HepG2 (cell line): ENCODE measurements around the gene RRAS. TPM values are rescaled to one million over a fixed set of nuclear protein-coding genes. Genes with fewer than 3 reads are reported as not detected.

Experiments used
- FOSL2 ChIP-seq: sonication (generic); formaldehyde crosslinking; IDR thresholded peaks from 2 replicates; pipeline ENCODE4 v1.4.0; 2020; ENCODE audit warnings: missing genetic modification reagents
- IKZF1 ChIP-seq: fragments of 450-650 bp; IDR thresholded peaks from 2 replicates; pipeline ENCODE4 v1.7.1; 2016
- MAFF ChIP-seq: IDR thresholded peaks from 2 replicates; pipeline ENCODE4 v1.6.1; 2011; ENCODE audit warnings: low read depth, low read length, improper control_type of control experiment
- MAZ ChIP-seq, 2 experiments: sonication (generic) in 1 of 2; formaldehyde crosslinking in 1 of 2; IDR thresholded peaks; 2 replicates each; pipeline versions ENCODE4 v1.5.0 to v1.6.1; 2012 to 2020; ENCODE audit warnings: low read depth in 2 of 2, mild to moderate bottlenecking in 2 of 2, borderline replicate concordance in 1 of 2, improper control_type of control experiment in 1 of 2, low read length in 1 of 2, missing genetic modification reagents in 1 of 2, moderate library complexity in 1 of 2
- MEF2D ChIP-seq: sonication (generic); formaldehyde crosslinking; IDR thresholded peaks from 2 replicates; pipeline ENCODE4 v1.5.1; 2020; ENCODE audit warnings: mild to moderate bottlenecking, missing genetic modification reagents
- MTF2 ChIP-seq: sonication (generic); formaldehyde crosslinking; IDR thresholded peaks from 2 replicates; pipeline ENCODE4 v1.5.0; 2020; ENCODE audit warnings: missing genetic modification reagents, borderline replicate concordance
- THAP11 ChIP-seq: IDR thresholded peaks from 2 replicates; pipeline ENCODE4 v1.6.1; 2016; ENCODE audit warnings: missing biosample characterization, missing genetic modification reagents
- YY1 ChIP-seq: IDR thresholded peaks from 2 replicates; pipeline ENCODE4 v1.6.1; 2011; ENCODE audit warnings: low read length, low read depth, moderate library complexity, mild to moderate bottlenecking; ENCODE audit not compliant: insufficient read depth, insufficient replicate concordance
- ZC3H4 ChIP-seq: sonication (generic); formaldehyde crosslinking; IDR thresholded peaks from 2 replicates; pipeline ENCODE4 v1.4.0; 2020; ENCODE audit warnings: missing genetic modification reagents, borderline replicate concordance
- ZFX ChIP-seq: sonication (generic); formaldehyde crosslinking; IDR thresholded peaks from 2 replicates; pipeline ENCODE4 v1.4.0; 2020; ENCODE audit warnings: mild to moderate bottlenecking, low read depth, missing genetic modification reagents, moderate library complexity
- ZNF224 ChIP-seq: sonication (generic); formaldehyde crosslinking; IDR thresholded peaks from 2 replicates; pipeline ENCODE4 v1.5.0; 2020; ENCODE audit warnings: mild to moderate bottlenecking, missing genetic modification reagents
- ZNF253 ChIP-seq: sonication (generic); formaldehyde crosslinking; IDR thresholded peaks from 2 replicates; pipeline ENCODE4 v1.8.0; 2022; ENCODE audit warnings: mild to moderate bottlenecking, missing genetic modification reagents, borderline replicate concordance
- ZNF501 ChIP-seq: sonication (generic); formaldehyde crosslinking; IDR thresholded peaks from 2 replicates; pipeline ENCODE4 v1.5.1; 2020; ENCODE audit warnings: mild to moderate bottlenecking, moderate library complexity, missing genetic modification reagents
- ZNF629 ChIP-seq: sonication (generic); formaldehyde crosslinking; conservative IDR thresholded peaks from 2 replicates; pipeline ENCODE4 v1.5.0; 2020; ENCODE audit warnings: missing genetic modification reagents
- polyA plus RNA-seq, 8 experiments: library from polyadenylated mRNA; depleted of rRNA in 3 of 8; stranded (reverse) in 7 of 8; unstranded in 1 of 8; fragments of >200 nt; fragmentation: Illumina TruSeq in 4 of 8; extraction: Trizol in 4 of 8; gene quantifications; 2 replicates each; pipeline versions ENCODE4 v1.2.1 to v1.2.3, GENCODE V29; 2011 to 2016; ENCODE audit warnings: low read depth in 4 of 8, missing spikeins in 1 of 8, mixed read lengths in 1 of 8; ENCODE audit not compliant: insufficient read depth in 1 of 8
- total RNA-seq, 5 experiments: library from RNA; depleted of rRNA; stranded (reverse); fragments of >200 nt; fragmentation: Illumina TruSeq; extraction: Trizol; gene quantifications; 2 replicates each; pipeline ENCODE4 v1.2.3, GENCODE V29; 2016; ENCODE audit warnings: low read depth in 1 of 5
- TF ChIP-seq, protein P1 (sequence below): sonication (generic); formaldehyde crosslinking; IDR thresholded peaks from 2 replicates; pipeline ENCODE4 v1.5.1; 2020; ENCODE audit warnings: mild to moderate bottlenecking, missing genetic modification reagents, moderate library complexity
- TF ChIP-seq, protein P2 (sequence below): sonication (generic); formaldehyde crosslinking; IDR thresholded peaks from 2 replicates; pipeline ENCODE4 v1.9.0; 2021; ENCODE audit warnings: missing genetic modification reagents, mild to moderate bottlenecking, borderline replicate concordance
- TF ChIP-seq, protein P3 (sequence below): sonication (generic); formaldehyde crosslinking; IDR thresholded peaks from 2 replicates; pipeline ENCODE4 v1.8.0; 2022; ENCODE audit warnings: low read depth, missing genetic modification reagents
- TF ChIP-seq, protein P4 (sequence below): sonication (generic); formaldehyde crosslinking; IDR thresholded peaks from 2 replicates; pipeline ENCODE4 v1.5.1; 2020; ENCODE audit warnings: mild to moderate bottlenecking, missing genetic modification reagents, moderate library complexity
- TF ChIP-seq, protein P5 (sequence below): sonication (generic); formaldehyde crosslinking; IDR thresholded peaks from 2 replicates; pipeline ENCODE4 v1.4.0; 2020; ENCODE audit warnings: missing genetic modification reagents, mild to moderate bottlenecking, borderline replicate concordance

The RRAS gene
- total and polyA plus RNA-seq, 2 of the 13 experiments (the other 11 are each of a cell fraction or from before 2014, with no cell fraction given) = 1.5 to 12.0 TPM

DNA sequence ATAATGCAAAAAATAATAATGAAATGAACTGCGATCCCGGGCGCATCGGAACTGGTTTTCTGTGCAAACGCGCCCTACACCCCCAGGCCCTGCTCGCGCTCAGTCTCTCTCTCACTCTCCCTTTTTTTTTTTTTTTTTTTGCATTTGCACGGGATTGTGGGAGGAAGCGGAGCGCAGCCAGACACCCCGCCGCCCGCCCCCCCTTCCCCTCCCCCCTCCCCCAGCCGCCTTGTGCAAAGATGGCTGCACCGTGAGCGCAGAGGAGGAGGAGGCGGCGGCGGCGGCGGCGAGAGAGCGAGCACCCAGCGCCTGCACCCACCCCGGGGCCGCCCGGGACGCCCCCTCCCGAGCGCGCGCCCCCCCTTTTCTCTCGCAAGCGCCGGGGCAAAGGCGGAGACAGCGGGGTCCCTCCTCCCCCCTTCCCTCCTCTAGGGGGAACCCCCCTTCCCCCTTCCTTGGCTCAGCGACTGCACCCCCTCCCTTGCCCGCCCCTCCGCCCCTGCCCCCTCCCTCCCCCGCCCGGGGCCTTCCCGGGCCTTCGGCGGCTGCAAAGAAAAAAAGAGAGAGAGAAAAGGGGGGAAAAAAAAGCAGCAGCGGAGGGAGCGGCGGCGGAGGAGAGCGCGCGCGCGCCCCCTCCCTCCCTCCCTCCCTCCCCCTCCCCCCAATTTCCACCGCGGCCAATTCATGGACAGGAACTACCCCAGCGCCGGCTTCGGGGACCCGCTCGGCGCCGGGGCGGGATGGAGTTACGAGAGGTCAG, 48.8 kb downstream of the RRAS start, which contains the start of gene PRR12 (continued):
- no peak for TF ChIP-seq ZNF629 (CRISPR knock-in tag)
- no peak for TF ChIP-seq MAFF
- no peak for TF ChIP-seq ZNF224
- TF ChIP-seq ZNF501 (CRISPR knock-in tag) = no peak
- 0 out of 2 replicates have a peak, but pooled peaks have one; percentile 35 for TF ChIP-seq MAZ (IDR thresholded peaks at IDR 0.05; ENCODE audit: borderline replicate concordance, low read depth, low read length)
- no peak for TF ChIP-seq MAZ (CRISPR knock-in tag; IDR thresholded peaks at IDR 0.05; ENCODE audit: low read depth)
- 0 out of 2 replicates have a peak, but pooled peaks have one; percentile 26 for TF ChIP-seq MTF2 (CRISPR knock-in tag)
- TF ChIP-seq, protein P1, sequence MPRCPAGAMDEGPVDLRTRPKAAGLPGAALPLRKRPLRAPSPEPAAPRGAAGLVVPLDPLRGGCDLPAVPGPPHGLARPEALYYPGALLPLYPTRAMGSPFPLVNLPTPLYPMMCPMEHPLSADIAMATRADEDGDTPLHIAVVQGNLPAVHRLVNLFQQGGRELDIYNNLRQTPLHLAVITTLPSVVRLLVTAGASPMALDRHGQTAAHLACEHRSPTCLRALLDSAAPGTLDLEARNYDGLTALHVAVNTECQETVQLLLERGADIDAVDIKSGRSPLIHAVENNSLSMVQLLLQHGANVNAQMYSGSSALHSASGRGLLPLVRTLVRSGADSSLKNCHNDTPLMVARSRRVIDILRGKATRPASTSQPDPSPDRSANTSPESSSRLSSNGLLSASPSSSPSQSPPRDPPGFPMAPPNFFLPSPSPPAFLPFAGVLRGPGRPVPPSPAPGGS = no peak
- TF ChIP-seq, protein P2, sequence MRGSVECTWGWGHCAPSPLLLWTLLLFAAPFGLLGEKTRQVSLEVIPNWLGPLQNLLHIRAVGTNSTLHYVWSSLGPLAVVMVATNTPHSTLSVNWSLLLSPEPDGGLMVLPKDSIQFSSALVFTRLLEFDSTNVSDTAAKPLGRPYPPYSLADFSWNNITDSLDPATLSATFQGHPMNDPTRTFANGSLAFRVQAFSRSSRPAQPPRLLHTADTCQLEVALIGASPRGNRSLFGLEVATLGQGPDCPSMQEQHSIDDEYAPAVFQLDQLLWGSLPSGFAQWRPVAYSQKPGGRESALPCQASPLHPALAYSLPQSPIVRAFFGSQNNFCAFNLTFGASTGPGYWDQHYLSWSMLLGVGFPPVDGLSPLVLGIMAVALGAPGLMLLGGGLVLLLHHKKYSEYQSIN (CRISPR knock-in tag) = no peak
- peak; percentile 87 for TF ChIP-seq YY1
- TF ChIP-seq, protein P3, sequence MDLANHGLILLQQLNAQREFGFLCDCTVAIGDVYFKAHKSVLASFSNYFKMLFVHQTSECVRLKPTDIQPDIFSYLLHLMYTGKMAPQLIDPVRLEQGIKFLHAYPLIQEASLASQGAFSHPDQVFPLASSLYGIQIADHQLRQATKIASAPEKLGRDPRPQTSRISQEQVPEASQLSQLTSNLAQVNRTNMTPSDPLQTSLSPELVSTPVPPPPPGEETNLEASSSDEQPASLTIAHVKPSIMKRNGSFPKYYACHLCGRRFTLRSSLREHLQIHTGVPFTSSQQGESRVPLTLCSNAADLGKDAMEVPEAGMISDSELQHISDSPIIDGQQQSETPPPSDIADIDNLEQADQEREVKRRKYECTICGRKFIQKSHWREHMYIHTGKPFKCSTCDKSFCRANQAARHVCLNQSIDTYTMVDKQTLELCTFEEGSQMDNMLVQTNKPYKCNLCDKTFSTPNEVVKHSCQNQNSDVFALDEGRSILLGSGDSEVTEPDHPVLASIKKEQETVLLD = peak; percentile 66
- TF ChIP-seq, protein P4, sequence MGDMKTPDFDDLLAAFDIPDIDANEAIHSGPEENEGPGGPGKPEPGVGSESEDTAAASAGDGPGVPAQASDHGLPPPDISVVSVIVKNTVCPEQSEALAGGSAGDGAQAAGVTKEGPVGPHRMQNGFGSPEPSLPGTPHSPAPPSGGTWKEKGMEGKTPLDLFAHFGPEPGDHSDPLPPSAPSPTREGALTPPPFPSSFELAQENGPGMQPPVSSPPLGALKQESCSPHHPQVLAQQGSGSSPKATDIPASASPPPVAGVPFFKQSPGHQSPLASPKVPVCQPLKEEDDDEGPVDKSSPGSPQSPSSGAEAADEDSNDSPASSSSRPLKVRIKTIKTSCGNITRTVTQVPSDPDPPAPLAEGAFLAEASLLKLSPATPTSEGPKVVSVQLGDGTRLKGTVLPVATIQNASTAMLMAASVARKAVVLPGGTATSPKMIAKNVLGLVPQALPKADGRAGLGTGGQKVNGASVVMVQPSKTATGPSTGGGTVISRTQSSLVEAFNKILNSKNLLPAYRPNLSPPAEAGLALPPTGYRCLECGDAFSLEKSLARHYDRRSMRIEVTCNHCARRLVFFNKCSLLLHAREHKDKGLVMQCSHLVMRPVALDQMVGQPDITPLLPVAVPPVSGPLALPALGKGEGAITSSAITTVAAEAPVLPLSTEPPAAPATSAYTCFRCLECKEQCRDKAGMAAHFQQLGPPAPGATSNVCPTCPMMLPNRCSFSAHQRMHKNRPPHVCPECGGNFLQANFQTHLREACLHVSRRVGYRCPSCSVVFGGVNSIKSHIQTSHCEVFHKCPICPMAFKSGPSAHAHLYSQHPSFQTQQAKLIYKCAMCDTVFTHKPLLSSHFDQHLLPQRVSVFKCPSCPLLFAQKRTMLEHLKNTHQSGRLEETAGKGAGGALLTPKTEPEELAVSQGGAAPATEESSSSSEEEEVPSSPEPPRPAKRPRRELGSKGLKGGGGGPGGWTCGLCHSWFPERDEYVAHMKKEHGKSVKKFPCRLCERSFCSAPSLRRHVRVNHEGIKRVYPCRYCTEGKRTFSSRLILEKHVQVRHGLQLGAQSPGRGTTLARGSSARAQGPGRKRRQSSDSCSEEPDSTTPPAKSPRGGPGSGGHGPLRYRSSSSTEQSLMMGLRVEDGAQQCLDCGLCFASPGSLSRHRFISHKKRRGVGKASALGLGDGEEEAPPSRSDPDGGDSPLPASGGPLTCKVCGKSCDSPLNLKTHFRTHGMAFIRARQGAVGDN = no peak
- no peak for TF ChIP-seq FOSL2
- TF ChIP-seq, protein P5, sequence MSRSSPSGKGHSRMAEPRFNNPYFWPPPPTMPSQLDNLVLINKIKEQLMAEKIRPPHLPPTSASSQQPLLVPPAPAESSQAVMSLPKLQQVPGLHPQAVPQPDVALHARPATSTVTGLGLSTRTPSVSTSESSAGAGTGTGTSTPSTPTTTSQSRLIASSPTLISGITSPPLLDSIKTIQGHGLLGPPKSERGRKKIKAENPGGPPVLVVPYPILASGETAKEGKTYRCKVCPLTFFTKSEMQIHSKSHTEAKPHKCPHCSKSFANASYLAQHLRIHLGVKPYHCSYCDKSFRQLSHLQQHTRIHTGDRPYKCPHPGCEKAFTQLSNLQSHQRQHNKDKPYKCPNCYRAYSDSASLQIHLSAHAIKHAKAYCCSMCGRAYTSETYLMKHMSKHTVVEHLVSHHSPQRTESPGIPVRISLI = peak; percentile 92
- peak; percentile 5; the same call in 1 of the 2 replicates for TF ChIP-seq ZC3H4 (CRISPR knock-in tag)
- TF ChIP-seq ZFX = no peak
- no peak for TF ChIP-seq MEF2D
- no peak; the same call in 1 of the 2 replicates for TF ChIP-seq THAP11 (CRISPR knock-in tag)
- no peak for TF ChIP-seq ZNF253 (CRISPR knock-in tag)
- no peak for TF ChIP-seq IKZF1
